ENCODE data around the gene TTYH2. TPM values are rescaled to one million over a fixed set of nuclear protein-coding genes. Genes with fewer than 3 reads are reported as not detected.

The TTYH2 gene
- total and polyA plus RNA-seq, 2 experiments from 2014 or later: 1.4 to 3.9 TPM

GRCh38 chr17:74241847-74242246 lies 28.5 kb downstream of the TTYH2 start:
- 0 out of 2 replicates have a peak, but pooled peaks cover 4% of the 10 kb centered on the region for H3F3A ChIP-seq (replicated peaks; ENCODE audit: low read depth)
- H3K9me2 ChIP-seq (ENCODE audit: insufficient read depth): no peaks in the 10 kb centered on the region
- Mint-ChIP-seq H3K36me3 (ENCODE audit: low read depth) (peaks cover 11% of the 10 kb centered on the region), H3K27ac (no peak overlapping the region), H3K27me3 (ENCODE audit: insufficient read depth, low read depth, poor library complexity) (peaks cover 23% of the 10 kb centered on the region), H3K4me1 (peaks cover 35% of the 10 kb centered on the region), H3K9me3 (peaks cover 15% of the 10 kb centered on the region), H3K4me3 (no peak overlapping the region)
- H3K4me1 ChIP-seq (ENCODE audit: insufficient read depth): peaks cover 12% of the 10 kb centered on the region
- ATAC-seq (no peak), DNase-seq (ENCODE audit: low spot score) (no peak)
- no peaks in the 10 kb centered on the region for H4K20me1 ChIP-seq (replicated peaks; ENCODE audit: insufficient read depth)
- H3K27me3 ChIP-seq (ENCODE audit: insufficient read depth): no peaks in the 10 kb centered on the region
- no peak overlapping the region for H3K4me2 ChIP-seq
- no peak overlapping the region for H3K27ac ChIP-seq (ENCODE audit: low read depth)
- TF ChIP-seq JUNB (IDR thresholded peaks at IDR 0.05; ENCODE audit: unreplicated experiment) (no peak), ZNF114 (CRISPR knock-in tag; IDR thresholded peaks at IDR 0.05) (no peak), EZH2 (IDR thresholded peaks at IDR 0.05; ENCODE audit: low read depth, unreplicated experiment) (no peak), POLR2AphosphoS5 (IDR thresholded peaks at IDR 0.05; ENCODE audit: low read depth) (no peak), CREB1 (CRISPR knock-in tag; IDR thresholded peaks at IDR 0.05; ENCODE audit: low read depth) (no peak), CTCF (conservative IDR thresholded peaks at IDR 0.05; ENCODE audit: low read depth in 2 of 2) (no peak), REST (IDR thresholded peaks at IDR 0.05; ENCODE audit: unreplicated experiment) (no peak), ETS1 (IDR thresholded peaks at IDR 0.05) (no peak), STAT1 (IDR thresholded peaks at IDR 0.05; ENCODE audit: unreplicated experiment) (no peak), ZNF331 (CRISPR knock-in tag; IDR thresholded peaks at IDR 0.05; ENCODE audit: low read depth) (no peak), ZNF462 (CRISPR knock-in tag; IDR thresholded peaks at IDR 0.05) (no peak), NANOG (IDR thresholded peaks at IDR 0.05; ENCODE audit: borderline replicate concordance) (no peak)
- no peak overlapping the region for H2AFZ ChIP-seq
- no peak overlapping the region for H3K4me3 ChIP-seq
- H3K79me2 ChIP-seq (replicated peaks; ENCODE audit: insufficient read depth): no peaks in the 10 kb centered on the region
- no peaks in the 10 kb centered on the region for H3K36me3 ChIP-seq (ENCODE audit: insufficient read depth)
